Suppressor macrophage treated with lipopolysaccharide for 4 hours (primary cell): ENCODE data around the gene ABHD12.

Experiments used
- DNase-seq: peaks from one replicate; pipeline ENCODE4 v3.0.0-alpha.2; 2020

Gene ABHD12

DNA sequence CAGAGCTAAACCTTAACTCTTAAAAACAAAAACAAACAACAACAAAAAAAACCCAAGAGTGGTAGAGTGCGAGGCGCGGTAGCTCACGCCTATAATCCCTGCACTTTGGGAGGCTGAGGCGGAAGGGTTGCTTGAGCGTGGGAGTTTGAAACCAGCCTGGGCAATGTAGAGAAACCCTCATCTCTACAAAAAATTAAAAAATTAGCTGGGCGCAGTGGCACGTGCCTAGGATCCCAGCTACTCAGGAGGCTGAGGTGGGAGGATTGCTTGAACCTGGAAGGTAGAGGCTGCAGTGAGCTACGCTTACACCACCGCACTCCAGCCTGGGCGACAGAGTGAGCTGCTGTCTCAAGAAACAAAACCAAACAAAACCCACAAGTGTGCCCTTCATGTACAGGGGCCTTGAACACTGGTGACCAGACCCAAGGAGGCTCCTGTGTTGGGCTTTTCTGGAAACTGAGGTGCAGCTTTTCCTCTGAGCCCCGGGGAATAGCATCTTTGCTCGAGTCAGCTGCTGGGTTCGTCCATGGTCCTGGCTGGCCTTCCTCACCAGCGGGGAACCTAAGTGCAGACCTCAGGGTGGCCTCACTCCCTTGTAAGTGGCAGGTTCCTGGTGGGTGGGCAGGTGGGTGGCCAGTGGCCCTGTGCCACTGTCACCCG is 102.9 kb downstream of the ABHD12 start:
- DNase-seq = no peak

GRCh38 chr20:25286917-25287316 is 103.7 kb downstream of the ABHD12 start:
- no peak for DNase-seq

GRCh38 chr20:25285856-25286798 is 104.5 kb downstream of the ABHD12 start:
- DNase-seq = no peak

DNA sequence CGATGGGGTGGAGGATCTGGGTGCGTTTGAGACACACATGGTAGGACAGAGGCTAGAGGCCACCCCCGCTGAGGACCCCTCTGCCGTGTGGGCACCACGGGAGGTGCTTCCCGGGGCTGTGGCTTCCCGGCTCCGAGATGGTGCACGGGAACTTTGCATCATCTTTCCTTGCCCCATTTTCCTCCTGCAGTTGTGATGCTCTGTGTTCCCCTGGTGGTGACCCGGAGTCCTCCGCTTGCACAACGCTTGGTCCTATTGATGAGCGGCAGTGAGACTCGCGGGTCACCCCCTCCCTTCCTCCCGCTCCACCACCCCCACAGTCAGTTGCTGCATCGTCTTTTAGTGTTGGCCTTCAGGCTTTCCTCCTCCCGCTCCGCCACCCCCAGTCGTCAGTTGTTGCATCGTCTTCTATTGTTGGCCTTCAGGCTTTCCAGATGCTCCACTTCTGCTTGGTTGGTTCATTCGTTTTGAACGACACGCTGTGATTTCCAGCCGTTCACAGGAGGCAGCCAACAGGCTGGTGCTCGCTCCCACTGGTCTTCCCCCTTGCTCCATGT is 105.5 kb downstream of the ABHD12 start:
- DNase-seq = no peak

- DNase-seq = no peak
Observed at GRCh38 chr20:25284131-25284601, 106.5 kb downstream of the ABHD12 start.

DNA sequence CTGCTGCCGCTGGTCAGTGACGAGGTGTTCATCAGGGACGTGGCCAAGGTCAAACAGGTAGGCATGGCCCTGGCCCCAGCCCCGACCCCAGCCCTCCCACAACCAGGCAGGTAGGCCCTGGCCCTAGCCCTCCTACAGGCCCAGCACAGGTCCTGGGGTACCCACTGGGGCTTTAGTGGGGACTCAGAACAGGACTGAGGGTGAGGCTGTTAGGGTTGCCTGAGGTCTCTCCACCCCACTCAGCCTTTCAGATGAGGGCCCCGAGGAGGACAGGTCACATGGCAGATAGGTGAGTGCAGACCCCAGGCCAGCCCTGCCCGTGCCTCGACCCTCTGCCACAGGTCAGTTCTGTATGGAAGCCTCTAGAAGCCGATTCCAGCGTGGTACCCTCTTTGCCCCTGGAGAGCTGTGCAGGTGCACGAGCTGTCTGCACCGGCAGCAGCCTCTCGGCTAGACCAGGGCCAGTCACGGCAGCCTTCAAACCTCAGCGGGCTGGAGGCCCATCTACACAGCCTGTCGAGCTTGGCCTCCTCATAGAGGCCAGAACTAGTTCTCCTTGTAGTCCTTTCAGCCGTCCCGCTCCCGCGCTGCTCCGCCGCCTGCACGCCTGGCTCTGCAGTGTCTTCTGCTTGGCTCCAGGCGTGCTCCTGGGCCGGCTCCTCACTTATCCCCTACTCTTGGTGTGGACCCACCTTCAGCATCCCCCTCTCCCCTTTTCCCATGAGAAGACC is 107.2 kb downstream of the ABHD12 start:
- DNase-seq = no peak

DNA sequence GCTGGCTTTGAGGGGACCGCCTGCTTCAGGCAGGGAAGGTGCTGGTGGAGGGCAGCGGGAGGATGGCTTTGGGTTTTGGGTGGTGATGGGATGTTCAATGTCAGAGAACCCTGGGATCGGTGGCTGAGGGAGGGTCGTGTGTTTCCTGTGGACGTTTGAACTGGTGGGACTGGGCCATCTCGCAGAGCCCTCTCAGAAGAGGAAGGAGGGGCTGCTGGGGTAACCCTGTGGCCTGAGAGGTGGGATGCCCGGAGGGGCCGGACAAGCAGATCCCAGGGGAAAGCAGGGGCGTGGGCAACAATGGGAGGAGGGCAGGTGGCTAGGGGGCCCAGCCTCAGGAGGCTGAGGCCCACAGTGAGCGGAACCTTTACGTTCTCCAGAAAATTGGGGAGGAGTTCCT is 107.8 kb downstream of the ABHD12 start:
- no peak for DNase-seq

DNA sequence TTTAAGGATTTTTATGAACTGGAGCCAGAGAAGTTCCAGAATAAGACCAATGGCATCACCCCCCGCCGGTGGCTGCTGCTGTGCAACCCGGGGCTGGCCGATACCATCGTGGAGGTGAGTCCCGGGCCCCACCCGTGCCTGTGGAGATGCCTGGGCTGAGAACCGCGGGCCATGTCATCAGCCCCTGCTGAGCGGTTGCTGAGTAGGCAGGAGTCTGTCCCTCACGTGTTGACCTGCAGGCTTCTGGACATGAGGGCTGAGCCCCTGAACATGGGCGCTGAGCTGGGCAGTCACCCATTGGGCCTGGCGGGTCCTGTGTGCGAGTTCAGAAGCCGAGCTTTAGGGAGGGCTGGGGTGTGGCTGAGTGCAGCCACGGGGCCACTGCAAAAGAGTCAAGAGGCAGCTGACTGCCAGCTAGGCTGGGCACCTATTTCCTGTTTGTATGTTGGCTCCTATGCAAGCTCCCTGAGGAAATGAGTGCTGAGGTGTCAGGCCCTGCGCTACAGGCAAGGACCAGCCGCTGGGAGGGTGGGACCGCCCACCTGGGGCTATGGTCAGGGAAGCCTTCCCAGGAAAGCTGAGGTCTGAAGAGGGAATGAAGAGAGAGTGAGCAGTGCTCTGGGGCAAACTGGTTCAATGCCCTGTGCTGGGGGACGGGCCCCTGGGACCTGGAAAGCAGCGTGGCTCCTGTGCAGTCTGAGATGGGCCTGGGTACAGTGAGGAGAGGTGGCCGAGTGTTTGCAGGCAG is 108.4 kb downstream of the ABHD12 start:
- DNase-seq = no peak

GRCh38 chr20:25281541-25281991 is 109.1 kb downstream of the ABHD12 start:
- DNase-seq = no peak

DNA sequence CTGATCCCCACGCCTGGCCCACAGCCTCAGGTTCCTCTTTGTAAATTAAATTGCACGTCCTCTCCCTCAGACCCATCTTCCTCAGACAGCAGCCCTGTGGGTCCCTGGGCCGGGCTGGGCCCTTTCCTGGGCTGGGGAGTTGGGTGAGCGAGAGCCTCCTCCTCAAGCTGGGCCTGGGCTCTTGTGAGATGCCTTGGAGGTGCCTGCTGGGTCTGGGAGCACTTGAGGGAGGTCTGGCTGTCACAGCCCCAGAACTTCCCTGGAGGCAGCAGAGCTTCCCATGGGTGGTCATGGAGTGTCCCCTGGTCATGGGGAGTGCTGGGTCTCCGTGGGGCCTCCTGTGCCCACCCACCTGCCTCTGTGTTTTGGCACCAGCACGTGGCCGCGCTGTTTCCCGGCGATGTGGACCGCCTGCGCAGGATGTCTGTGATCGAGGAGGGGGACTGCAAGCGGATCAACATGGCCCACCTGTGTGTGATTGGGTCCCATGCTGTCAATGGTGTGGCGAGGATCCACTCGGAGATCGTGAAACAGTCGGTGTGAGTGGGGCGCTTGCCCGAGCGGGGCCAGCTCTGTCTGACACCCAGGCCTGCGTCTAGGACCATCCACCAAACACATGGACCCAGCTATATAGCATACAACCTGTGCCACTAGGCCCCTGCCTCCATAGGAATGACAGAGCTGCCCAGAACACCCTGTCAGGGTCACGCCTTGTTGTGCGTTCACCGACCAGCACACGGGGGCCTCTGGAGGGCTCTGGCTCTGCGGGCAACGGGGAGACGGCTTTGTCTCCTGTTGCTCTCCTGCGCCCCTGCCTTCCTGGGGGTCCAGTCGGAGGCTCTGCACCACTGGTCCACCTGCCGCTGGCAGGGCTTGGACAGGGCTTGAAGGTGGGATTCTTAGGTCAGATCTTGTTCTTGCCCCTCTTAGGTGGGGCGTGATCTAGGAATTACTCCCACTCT is 109.8 kb downstream of the ABHD12 start:
- DNase-seq = no peak

GRCh38 chr20:25280051-25280573 is 110.5 kb downstream of the ABHD12 start:
- DNase-seq = no peak

GRCh38 chr20:25279403-25279802 is 111.2 kb downstream of the ABHD12 start:
- no peak for DNase-seq

DNA sequence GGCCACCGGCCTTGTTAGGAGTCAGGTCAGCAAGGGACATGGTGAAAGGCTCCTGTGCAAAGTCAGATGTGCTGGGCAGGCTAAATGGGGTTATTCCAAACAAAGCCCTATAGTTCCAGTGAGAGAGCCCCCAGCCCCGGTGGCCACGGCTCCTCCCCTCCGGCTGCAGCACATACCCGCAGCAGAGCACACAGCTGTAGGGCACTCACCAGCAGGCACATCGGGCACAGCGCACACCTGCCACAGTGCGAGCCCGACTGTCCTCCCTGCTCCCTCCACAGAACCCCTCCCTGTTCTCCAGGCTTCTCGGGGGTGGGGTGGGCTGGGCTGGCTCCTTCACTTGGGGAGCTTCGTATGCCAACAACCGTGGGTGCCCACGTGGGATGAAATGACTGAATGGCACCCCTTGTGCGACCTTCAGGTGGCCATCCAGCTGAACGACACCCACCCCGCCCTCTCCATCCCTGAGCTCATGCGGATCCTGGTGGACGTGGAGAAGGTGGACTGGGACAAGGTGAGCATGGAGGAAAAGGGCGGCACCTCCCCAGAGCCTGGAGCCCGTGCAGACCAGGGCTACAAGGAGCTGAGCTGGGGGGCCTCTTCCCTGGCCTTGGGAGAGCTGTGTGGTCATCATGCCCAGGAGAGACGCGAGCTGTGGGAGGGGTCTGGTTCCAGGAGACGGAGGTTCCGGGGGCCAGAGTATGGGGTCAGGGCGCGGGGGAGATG is 111.8 kb downstream of the ABHD12 start:
- DNase-seq = no peak

DNA sequence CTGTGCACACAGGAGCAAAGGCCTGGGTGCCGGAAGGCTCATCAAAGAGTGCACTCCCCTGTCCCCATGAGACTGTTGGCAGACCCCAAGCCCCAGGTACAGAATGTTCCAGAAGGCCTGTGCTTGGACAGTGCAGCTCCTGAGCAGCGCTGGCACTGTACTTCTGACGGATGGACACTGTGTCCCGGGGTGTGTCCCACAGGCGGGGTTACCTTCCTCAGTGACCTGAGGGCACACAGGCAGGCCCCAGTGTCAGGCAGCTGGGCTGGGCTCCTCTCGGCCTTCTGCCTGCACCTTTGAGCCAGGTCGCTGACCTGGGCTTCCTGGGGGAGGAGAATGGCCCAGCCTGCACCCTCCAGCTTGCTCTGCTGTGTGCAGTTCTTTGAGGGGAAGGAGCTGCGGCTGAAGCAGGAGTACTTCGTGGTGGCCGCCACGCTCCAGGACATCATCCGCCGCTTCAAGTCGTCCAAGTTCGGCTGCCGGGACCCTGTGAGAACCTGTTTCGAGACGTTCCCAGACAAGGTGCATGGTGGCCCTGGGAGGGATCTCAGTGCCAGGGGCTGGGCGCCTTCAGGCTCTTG is 112.6 kb downstream of the ABHD12 start:
- DNase-seq = no peak

- DNase-seq = no peak
Observed at GRCh38 chr20:25277051-25277801, 113.4 kb downstream of the ABHD12 start.

GRCh38 chr20:25276533-25277050 is 114.0 kb downstream of the ABHD12 start:
- no peak for DNase-seq

- no peak for DNase-seq
Observed at GRCh38 chr20:25275813-25276532, 114.7 kb downstream of the ABHD12 start.
